WTC11 (cell line): ENCODE results near the gene POLG. TPM values are rescaled to one million over a fixed set of nuclear protein-coding genes. Genes with fewer than 3 reads are reported as not detected.

Experiments used
- ATAC-seq: fragments of 200-7000 bp; cut with Tn5 transposase; 2 replicates; pipeline ENCODE4 v1.10.0; 2021; ENCODE audit warnings: mild to moderate bottlenecking, moderate library complexity
- CTCF ChIA-PET: fragments of 300-600 bp; sonication (Branson Sonifier 250); formaldehyde crosslinking; loops from one replicate; lab custom pipeline; 2021; ENCODE audit warnings: antibody characterized with exemption; lab: Charles Lee
- POLR2A ChIA-PET: fragments of 350-600 bp; sonication (Branson Sonifier 250); formaldehyde crosslinking; loops from one replicate; lab custom pipeline; 2021; ENCODE audit warnings: antibody characterized with exemption; lab: Charles Lee
- DNase-seq: peaks from one replicate; pipeline ENCODE4 v3.0.0; 2021; ENCODE audit warnings: low spot score
- H3K27ac Mint-ChIP-seq: 2 replicates; pipeline ENCODE4 v1.8.0; 2021; ENCODE audit warnings: mixed read lengths
- H3K27me3 Mint-ChIP-seq: 2 replicates; pipeline ENCODE4 v1.8.0; 2021; ENCODE audit warnings: low read depth, mild to moderate bottlenecking, moderate library complexity, mixed read lengths
- H3K36me3 Mint-ChIP-seq: 2 replicates; pipeline ENCODE4 v1.8.0; 2021; ENCODE audit warnings: mixed read lengths
- H3K4me1 Mint-ChIP-seq: 2 replicates; pipeline ENCODE4 v1.8.0; 2022; ENCODE audit warnings: mixed read lengths
- H3K4me3 Mint-ChIP-seq: 2 replicates; pipeline ENCODE4 v1.8.0; 2021; ENCODE audit warnings: mild to moderate bottlenecking, moderate library complexity, mixed read lengths
- H3K9me3 Mint-ChIP-seq: 2 replicates; pipeline ENCODE4 v1.8.0; 2021; ENCODE audit warnings: mixed read lengths
- EMX1 ChIP-seq: fragments of 250-450 bp; sonication (Bioruptor Pico); IDR thresholded peaks from 2 replicates; pipeline ENCODE4 v1.8.0; 2021; ENCODE audit warnings: mild to moderate bottlenecking
- HMGXB4 ChIP-seq: sonication (generic); formaldehyde crosslinking; IDR thresholded peaks from 2 replicates; pipeline ENCODE4 v1.8.1; 2023; ENCODE audit warnings: mild to moderate bottlenecking, moderate library complexity, missing genetic modification reagents
- MAX ChIP-seq: sonication (generic); formaldehyde crosslinking; IDR thresholded peaks from 2 replicates; pipeline ENCODE4 v1.8.0; 2022; ENCODE audit warnings: mild to moderate bottlenecking, missing genetic modification reagents
- NR1H2 ChIP-seq: sonication (generic); formaldehyde crosslinking; IDR thresholded peaks from 2 replicates; pipeline ENCODE4 v1.9.0; 2021; ENCODE audit warnings: mild to moderate bottlenecking, moderate library complexity, missing genetic modification reagents
- RELA ChIP-seq: sonication (generic); formaldehyde crosslinking; IDR thresholded peaks from 2 replicates; pipeline ENCODE4 v1.8.1; 2022; ENCODE audit warnings: missing genetic modification reagents, mild to moderate bottlenecking, borderline replicate concordance
- STAT6 ChIP-seq: sonication (generic); formaldehyde crosslinking; conservative IDR thresholded peaks from 2 replicates; pipeline ENCODE4 v1.8.1; 2023; ENCODE audit warnings: mild to moderate bottlenecking, low read depth, missing genetic modification reagents, moderate library complexity
- USF2 ChIP-seq: sonication (generic); formaldehyde crosslinking; IDR thresholded peaks from 2 replicates; pipeline ENCODE4 v1.8.1; 2023; ENCODE audit warnings: mild to moderate bottlenecking, missing genetic modification reagents, moderate library complexity
- ZNF121 ChIP-seq: sonication (generic); formaldehyde crosslinking; IDR thresholded peaks from 2 replicates; pipeline ENCODE4 v1.8.0; 2023; ENCODE audit warnings: missing genetic modification reagents
- ZNF138 ChIP-seq: sonication (generic); formaldehyde crosslinking; conservative IDR thresholded peaks from 2 replicates; pipeline ENCODE4 v1.8.1; 2022; ENCODE audit warnings: mild to moderate bottlenecking, moderate library complexity, missing genetic modification reagents
- ZSCAN18 ChIP-seq: fragments of 250-450 bp; sonication (Bioruptor Pico); IDR thresholded peaks from 2 replicates; pipeline ENCODE4 v2.1.2; 2022; ENCODE audit warnings: mild to moderate bottlenecking, moderate library complexity
- total RNA-seq: library from RNA; stranded (reverse); gene quantifications from 3 replicates; pipeline ENCODE4 v1.2.3, GENCODE V29; 2021

POLG gene
- total RNA-seq, 1 experiment from 2014 or later = 76.2 TPM

- Mint-ChIP-seq H3K27ac (no peak overlapping the region), H3K4me3 (peak overlapping the region; percentile 62), H3K27me3 (peaks cover 100% of the 10 kb centered on the region), H3K4me1 (peaks cover 48% of the 10 kb centered on the region), H3K36me3 (no peaks in the 10 kb centered on the region), H3K9me3 (no peaks in the 10 kb centered on the region)
- CTCF ChIA-PET = interaction anchor here (0.8 to 6.4 kb wide), 11 partner anchors 10 to 173 kb away, joined by 3 to 133 read pairs (median 5); no protein-coding TSS in a partner anchor
- no peak for DNase-seq
- TF ChIP-seq USF2 (no peak), ZNF121 (CRISPR knock-in tag) (no peak), MAX (CRISPR knock-in tag) (peak; percentile 47), STAT6 (CRISPR knock-in tag) (no peak), EMX1 (CRISPR knock-in tag) (no peak), ZNF138 (CRISPR knock-in tag) (0 out of 2 replicates have a peak, but pooled peaks have one; percentile 39), RELA (no peak), ZSCAN18 (CRISPR knock-in tag) (no peak)
- POLR2A ChIA-PET = interaction anchor here (1.1 to 1.6 kb wide), 3 partner anchors 10 to 13 kb away, joined by 4 to 6 read pairs (median 5); no protein-coding TSS in a partner anchor
- no peak; the same call in 1 of the 2 replicates for ATAC-seq
Measured at GRCh38 chr15:89379251-89379695, 44.6 kb upstream of the POLG start.

GRCh38 chr15:89378296-89379151, 43.9 kb upstream of the POLG start:
- CTCF ChIA-PET = interaction anchor here (1.0 to 6.4 kb wide), 9 partner anchors 9 to 172 kb away, joined by 3 to 133 read pairs (median 8); no protein-coding TSS in a partner anchor

More at GRCh38 chr15:89378296-89379151, 43.9 kb upstream of the POLG start:
- Mint-ChIP-seq H3K27me3 (peaks cover 100% of the 10 kb centered on the region), H3K4me1 (peaks cover 46% of the 10 kb centered on the region), H3K9me3 (no peaks in the 10 kb centered on the region), H3K27ac (no peak overlapping the region), H3K4me3 (peak overlapping the region; percentile 62), H3K36me3 (no peaks in the 10 kb centered on the region)
- POLR2A ChIA-PET = interaction anchor here (0.6 to 1.6 kb wide), 3 partner anchors 10 to 1625 kb away, joined by 4 to 6 read pairs (median 5); no protein-coding TSS in a partner anchor
- TF ChIP-seq HMGXB4 (0 out of 2 replicates have a peak, but pooled peaks have one; percentile 51), NR1H2 (CRISPR knock-in tag) (no peak)
- DNase-seq (no peak), ATAC-seq (peak; percentile 45)
